Muscle layer of colon (tissue), 2 donors: Measurements from ENCODE around the gene ASPM.

Experiments used
- H3K27ac ChIP-seq: one replicate; pipeline ENCODE4 v1.7.0; 2013; ENCODE audit warnings: low read depth, mild to moderate bottlenecking, low read length, moderate library complexity
- H3K27me3 ChIP-seq, 2 donors: one replicate each; pipeline ENCODE4 v1.7.0; 2013; ENCODE audit warnings: low read length in 2 of 2, mild to moderate bottlenecking in 2 of 2; ENCODE audit not compliant: insufficient read depth in 2 of 2, control insufficient read depth in 1 of 2
- H3K36me3 ChIP-seq: one replicate; pipeline ENCODE4 v1.7.0; 2013; ENCODE audit warnings: mild to moderate bottlenecking, low read length; ENCODE audit not compliant: insufficient read depth
- H3K4me1 ChIP-seq: one replicate; pipeline ENCODE4 v1.7.0; 2013; ENCODE audit warnings: mild to moderate bottlenecking, low read length; ENCODE audit not compliant: insufficient read depth
- H3K4me3 ChIP-seq, 2 donors: one replicate each; pipeline ENCODE4 v1.7.0; 2013; ENCODE audit warnings: low read length in 2 of 2, low read depth in 1 of 2, mild to moderate bottlenecking in 1 of 2, moderate library complexity in 1 of 2
- H3K9ac ChIP-seq: one replicate; pipeline ENCODE4 v1.7.0; 2013; ENCODE audit warnings: low read length
- H3K9me3 ChIP-seq: one replicate; pipeline ENCODE4 v1.7.0; 2013; ENCODE audit warnings: mild to moderate bottlenecking, low read length
- donor health status: abdominal sarcoma.
- donor health status: Adenocarcinoma of cecum.

Gene ASPM

GRCh38 chr1:197146101-197147095 is at the start of gene ASPM:
TSS of gene ASPM (minus strand) at chr1:197146669. CDS start at chr1:197146437, 232 bp downstream.
- no peak within 1 kb of the TSS for H3K27ac ChIP-seq
- peaks cover 4 to 10% of the 10 kb centered on the region in 2 donors for H3K27me3 ChIP-seq
- H3K9me3 ChIP-seq, result no peaks in the 10 kb centered on the region
- peaks cover 5% of the 10 kb centered on the region for H3K4me1 ChIP-seq
- H3K4me3 ChIP-seq, result peak within 1 kb of the TSS; percentile 80 to 86
- H3K36me3 ChIP-seq, result no peaks in the 10 kb centered on the region
- no peak within 1 kb of the TSS for H3K9ac ChIP-seq

GRCh38 chr1:197195100-197195499 is 48.6 kb upstream of the ASPM start:
- peaks cover 15% of the 10 kb centered on the region for H3K4me1 ChIP-seq
- H3K9me3 ChIP-seq, result no peaks in the 10 kb centered on the region
- H3K4me3 ChIP-seq, result no peak overlapping the region
- no peak overlapping the region for H3K9ac ChIP-seq
- no peak overlapping the region for H3K27ac ChIP-seq
- no peaks in the 10 kb centered on the region for H3K27me3 ChIP-seq
- peaks cover 2% of the 10 kb centered on the region for H3K36me3 ChIP-seq

GRCh38 chr1:197184190-197184589 is 37.7 kb upstream of the ASPM start:
- peaks cover 5% of the 10 kb centered on the region for H3K9me3 ChIP-seq
- H3K36me3 ChIP-seq, result peaks cover 41% of the 10 kb centered on the region
- H3K4me3 ChIP-seq, result no peak overlapping the region
- H3K27me3 ChIP-seq, result no peaks in the 10 kb centered on the region
- no peak overlapping the region for H3K9ac ChIP-seq
- H3K27ac ChIP-seq, result no peak overlapping the region
- no peaks in the 10 kb centered on the region for H3K4me1 ChIP-seq

GRCh38 chr1:197183195-197183748 is 36.8 kb upstream of the ASPM start:
- Histone ChIP-seq H3K36me3 (peaks cover 40% of the 10 kb centered on the region), H3K27me3 (no peaks in the 10 kb centered on the region), H3K4me3 (no peak overlapping the region), H3K4me1 (no peaks in the 10 kb centered on the region), H3K27ac (no peak overlapping the region), H3K9me3 (peaks cover 5% of the 10 kb centered on the region), H3K9ac (no peak overlapping the region)

GRCh38 chr1:197182716-197183115 is 36.2 kb upstream of the ASPM start:
- peaks cover 5% of the 10 kb centered on the region for H3K9me3 ChIP-seq
- H3K27ac ChIP-seq, result no peak overlapping the region
- H3K36me3 ChIP-seq, result peaks cover 36% of the 10 kb centered on the region
- no peak overlapping the region for H3K4me3 ChIP-seq
- H3K4me1 ChIP-seq, result no peaks in the 10 kb centered on the region
- H3K27me3 ChIP-seq, result no peaks in the 10 kb centered on the region
- H3K9ac ChIP-seq, result no peak overlapping the region

GRCh38 chr1:197181982-197182381 is 35.5 kb upstream of the ASPM start:
- Histone ChIP-seq H3K4me3 (no peak overlapping the region), H3K4me1 (no peaks in the 10 kb centered on the region), H3K36me3 (peaks cover 31% of the 10 kb centered on the region), H3K27me3 (no peaks in the 10 kb centered on the region), H3K9me3 (peaks cover 5% of the 10 kb centered on the region), H3K27ac (no peak overlapping the region), H3K9ac (no peak overlapping the region)

- Histone ChIP-seq H3K9ac (no peak overlapping the region), H3K4me3 (no peak overlapping the region), H3K36me3 (peaks cover 15% of the 10 kb centered on the region), H3K27ac (no peak overlapping the region), H3K9me3 (no peaks in the 10 kb centered on the region), H3K4me1 (no peaks in the 10 kb centered on the region), H3K27me3 (no peaks in the 10 kb centered on the region)
Measured at GRCh38 chr1:197180252-197180878, 33.9 kb upstream of the ASPM start.

- no peaks in the 10 kb centered on the region for H3K4me1 ChIP-seq
- H3K27me3 ChIP-seq, result no peaks in the 10 kb centered on the region
- H3K9ac ChIP-seq, result no peak overlapping the region
- H3K36me3 ChIP-seq, result peaks cover 18% of the 10 kb centered on the region
- no peak overlapping the region for H3K27ac ChIP-seq
- no peak overlapping the region for H3K4me3 ChIP-seq
- H3K9me3 ChIP-seq, result no peaks in the 10 kb centered on the region
Measured at GRCh38 chr1:197178998-197179397, 32.5 kb upstream of the ASPM start.

- H3K9me3 ChIP-seq, result no peaks in the 10 kb centered on the region
- H3K27me3 ChIP-seq, result no peaks in the 10 kb centered on the region
- H3K4me1 ChIP-seq, result no peaks in the 10 kb centered on the region
- no peak overlapping the region for H3K27ac ChIP-seq
- H3K9ac ChIP-seq, result no peak overlapping the region
- H3K4me3 ChIP-seq, result no peak overlapping the region
- peaks cover 21% of the 10 kb centered on the region for H3K36me3 ChIP-seq
Measured at GRCh38 chr1:197174818-197175217, 28.3 kb upstream of the ASPM start.

GRCh38 chr1:197173571-197174507 is 27.4 kb upstream of the ASPM start:
- Histone ChIP-seq H3K4me3 (no peak overlapping the region), H3K4me1 (no peaks in the 10 kb centered on the region), H3K27me3 (no peaks in the 10 kb centered on the region), H3K9ac (no peak overlapping the region), H3K9me3 (no peaks in the 10 kb centered on the region), H3K27ac (no peak overlapping the region), H3K36me3 (peaks cover 15% of the 10 kb centered on the region)

GRCh38 chr1:197171531-197171930 is 25.1 kb upstream of the ASPM start:
- no peak overlapping the region for H3K27ac ChIP-seq

More at GRCh38 chr1:197171531-197171930, 25.1 kb upstream of the ASPM start:
- Histone ChIP-seq H3K4me3 (no peak overlapping the region), H3K27me3 (no peaks in the 10 kb centered on the region), H3K36me3 (peaks cover 15% of the 10 kb centered on the region), H3K9me3 (no peaks in the 10 kb centered on the region), H3K9ac (no peak overlapping the region), H3K4me1 (no peaks in the 10 kb centered on the region)
